ENCODE measurements around the gene KDM6A. TPM values are rescaled to one million over a fixed set of nuclear protein-coding genes. Genes with fewer than 3 reads are reported as not detected.
"Not testable (repeated sequence)": the region's sequence is repeated elsewhere in the genome, so short reads cannot be mapped to it uniquely, and the experiment has no call there.

The KDM6A gene
- total RNA-seq, 1 experiment from 2014 or later: 48.2 TPM

- H3K9me2 ChIP-seq (replicated peaks; ENCODE audit: insufficient read depth, low read length): no peaks in the 10 kb centered on the region
- no peaks in the 10 kb centered on the region for H3K9me3 ChIP-seq (ENCODE audit: low read length)
- no peaks in the 10 kb centered on the region for H4K20me1 ChIP-seq (ENCODE audit: insufficient read depth, low read depth, low read length)
- no peaks in the 10 kb centered on the region for H3K4me1 ChIP-seq (ENCODE audit: low read length)
- no peak overlapping the region for H3K9ac ChIP-seq (ENCODE audit: low read length)
- H3K4me2 ChIP-seq (ENCODE audit: low read depth, low read length, poor library complexity, severe bottlenecking): no peak overlapping the region
- no peaks in the 10 kb centered on the region for H3K27me3 ChIP-seq (ENCODE audit: low read length)
- no peak for DNase-seq
- H3K27ac ChIP-seq (ENCODE audit: low read length): no peak overlapping the region
- H3K4me3 ChIP-seq (ENCODE audit: low read length): no peak overlapping the region
- no peak overlapping the region for H2AFZ ChIP-seq (ENCODE audit: low read length)
- H3K79me2 ChIP-seq (ENCODE audit: low read length): peaks cover 57% of the 10 kb centered on the region
- peaks cover 10% of the 10 kb centered on the region; the same call in 1 of the 2 replicates for H3K36me3 ChIP-seq (ENCODE audit: insufficient read depth, low read length)
These were observed 163.2 kb downstream of the KDM6A start for GRCh38 chrX:45036161-45036560.

GRCh38 chrX:45040137-45040536, 167.1 kb downstream of the KDM6A start:
- not testable (repeated sequence) for H3K9ac ChIP-seq (ENCODE audit: low read length); H2AFZ ChIP-seq (ENCODE audit: low read length); H3K4me1 ChIP-seq (ENCODE audit: low read length); DNase-seq; H4K20me1 ChIP-seq (ENCODE audit: insufficient read depth, low read depth, low read length); H3K9me2 ChIP-seq (replicated peaks; ENCODE audit: insufficient read depth, low read length); H3K27ac ChIP-seq (ENCODE audit: low read length); H3K9me3 ChIP-seq (ENCODE audit: low read length); H3K27me3 ChIP-seq (ENCODE audit: low read length); H3K4me2 ChIP-seq (ENCODE audit: low read depth, low read length, poor library complexity, severe bottlenecking); H3K4me3 ChIP-seq (ENCODE audit: low read length)
- Histone ChIP-seq H3K36me3 (ENCODE audit: insufficient read depth, low read length) (peaks cover 10% of the 10 kb centered on the region; the same call in 1 of the 2 replicates), H3K79me2 (ENCODE audit: low read length) (peaks cover 32% of the 10 kb centered on the region)

- no peaks in the 10 kb centered on the region for H3K36me3 ChIP-seq (ENCODE audit: insufficient read depth, low read length)
- H3K4me1 ChIP-seq (ENCODE audit: low read length): no peaks in the 10 kb centered on the region
- H3K9me2 ChIP-seq (replicated peaks; ENCODE audit: insufficient read depth, low read length): no peaks in the 10 kb centered on the region
- no peak overlapping the region for H2AFZ ChIP-seq (ENCODE audit: low read length)
- H3K4me3 ChIP-seq (ENCODE audit: low read length): no peak overlapping the region
- H3K27ac ChIP-seq (ENCODE audit: low read length): no peak overlapping the region
- no peak overlapping the region for H3K4me2 ChIP-seq (ENCODE audit: low read depth, low read length, poor library complexity, severe bottlenecking)
- no peaks in the 10 kb centered on the region for H4K20me1 ChIP-seq (ENCODE audit: insufficient read depth, low read depth, low read length)
- no peaks in the 10 kb centered on the region for H3K9me3 ChIP-seq (ENCODE audit: low read length)
- no peaks in the 10 kb centered on the region for H3K27me3 ChIP-seq (ENCODE audit: low read length)
- peaks cover 56% of the 10 kb centered on the region for H3K79me2 ChIP-seq (ENCODE audit: low read length)
- no peak overlapping the region for H3K9ac ChIP-seq (ENCODE audit: low read length)
- no peak for DNase-seq
These were observed 173.4 kb downstream of the KDM6A start for GRCh38 chrX:45046417-45046816.

GRCh38 chrX:45050558-45050957, 177.6 kb downstream of the KDM6A start:
- Histone ChIP-seq H3K4me2 (ENCODE audit: low read depth, low read length, poor library complexity, severe bottlenecking) (no peak overlapping the region), H3K9me2 (replicated peaks; ENCODE audit: insufficient read depth, low read length) (no peaks in the 10 kb centered on the region), H3K79me2 (ENCODE audit: low read length) (peaks cover 66% of the 10 kb centered on the region), H2AFZ (ENCODE audit: low read length) (no peak overlapping the region), H3K9ac (ENCODE audit: low read length) (no peak overlapping the region), H3K4me1 (ENCODE audit: low read length) (peaks cover 1% of the 10 kb centered on the region; the same call in 1 of the 2 replicates), H4K20me1 (ENCODE audit: insufficient read depth, low read depth, low read length) (no peaks in the 10 kb centered on the region), H3K27ac (ENCODE audit: low read length) (no peak overlapping the region), H3K27me3 (ENCODE audit: low read length) (no peaks in the 10 kb centered on the region), H3K9me3 (ENCODE audit: low read length) (no peaks in the 10 kb centered on the region), H3K36me3 (ENCODE audit: insufficient read depth, low read length) (0 out of 2 replicates have a peak, but pooled peaks cover 4% of the 10 kb centered on the region), H3K4me3 (ENCODE audit: low read length) (no peak overlapping the region)
- no peak for DNase-seq

GRCh38 chrX:45056428-45057145, 183.6 kb downstream of the KDM6A start:
- Histone ChIP-seq H3K4me1 (ENCODE audit: low read length) (peaks cover 9% of the 10 kb centered on the region; the same call in 1 of the 2 replicates), H3K9me2 (replicated peaks; ENCODE audit: insufficient read depth, low read length) (no peaks in the 10 kb centered on the region), H3K4me3 (ENCODE audit: low read length) (no peak overlapping the region), H3K27me3 (ENCODE audit: low read length) (no peaks in the 10 kb centered on the region), H3K79me2 (ENCODE audit: low read length) (peaks cover 51% of the 10 kb centered on the region), H4K20me1 (ENCODE audit: insufficient read depth, low read depth, low read length) (no peaks in the 10 kb centered on the region), H3K27ac (ENCODE audit: low read length) (no peak overlapping the region), H3K36me3 (ENCODE audit: insufficient read depth, low read length) (peaks cover 23% of the 10 kb centered on the region; the same call in 1 of the 2 replicates), H3K9ac (ENCODE audit: low read length) (no peak overlapping the region), H3K4me2 (ENCODE audit: low read depth, low read length, poor library complexity, severe bottlenecking) (no peak overlapping the region), H2AFZ (ENCODE audit: low read length) (no peak overlapping the region), H3K9me3 (ENCODE audit: low read length) (no peaks in the 10 kb centered on the region)
- DNase-seq: no peak

- not testable (repeated sequence) for H3K9ac ChIP-seq (ENCODE audit: low read length); H3K4me3 ChIP-seq (ENCODE audit: low read length); DNase-seq; H3K27me3 ChIP-seq (ENCODE audit: low read length); H2AFZ ChIP-seq (ENCODE audit: low read length); H3K9me3 ChIP-seq (ENCODE audit: low read length); H3K4me1 ChIP-seq (ENCODE audit: low read length); H3K9me2 ChIP-seq (replicated peaks; ENCODE audit: insufficient read depth, low read length); H3K4me2 ChIP-seq (ENCODE audit: low read depth, low read length, poor library complexity, severe bottlenecking); H4K20me1 ChIP-seq (ENCODE audit: insufficient read depth, low read depth, low read length); H3K27ac ChIP-seq (ENCODE audit: low read length)
- Histone ChIP-seq H3K36me3 (ENCODE audit: insufficient read depth, low read length) (peaks cover 33% of the 10 kb centered on the region), H3K79me2 (ENCODE audit: low read length) (peaks cover 41% of the 10 kb centered on the region)
These were observed 186.9 kb downstream of the KDM6A start for GRCh38 chrX:45059906-45060305.

GRCh38 chrX:45063319-45064095, 190.5 kb downstream of the KDM6A start:
- no peak overlapping the region for H3K4me3 ChIP-seq (ENCODE audit: low read length)
- no peaks in the 10 kb centered on the region; the same call in 1 of the 2 replicates for H3K9me2 ChIP-seq (replicated peaks; ENCODE audit: insufficient read depth, low read length)
- H3K4me2 ChIP-seq (ENCODE audit: low read depth, low read length, poor library complexity, severe bottlenecking): no peak overlapping the region
- H2AFZ ChIP-seq (ENCODE audit: low read length): no peak overlapping the region
- no peaks in the 10 kb centered on the region for H3K27me3 ChIP-seq (ENCODE audit: low read length)
- no peaks in the 10 kb centered on the region for H3K9me3 ChIP-seq (ENCODE audit: low read length)
- H3K27ac ChIP-seq (ENCODE audit: low read length): no peak overlapping the region
- peaks cover 7% of the 10 kb centered on the region; the same call in 1 of the 2 replicates for H3K4me1 ChIP-seq (ENCODE audit: low read length)
- H4K20me1 ChIP-seq (ENCODE audit: insufficient read depth, low read depth, low read length): no peaks in the 10 kb centered on the region
- DNase-seq: no peak
- H3K9ac ChIP-seq (ENCODE audit: low read length): no peak overlapping the region
- H3K36me3 ChIP-seq (ENCODE audit: insufficient read depth, low read length): peaks cover 46% of the 10 kb centered on the region
- peaks cover 47% of the 10 kb centered on the region for H3K79me2 ChIP-seq (ENCODE audit: low read length)

- Histone ChIP-seq H3K4me2 (ENCODE audit: low read depth, low read length, poor library complexity, severe bottlenecking) (no peak overlapping the region), H3K4me1 (ENCODE audit: low read length) (peaks cover 17% of the 10 kb centered on the region), H3K79me2 (ENCODE audit: low read length) (peaks cover 61% of the 10 kb centered on the region), H3K9me2 (replicated peaks; ENCODE audit: insufficient read depth, low read length) (no peaks in the 10 kb centered on the region; the same call in 1 of the 2 replicates), H3K9me3 (ENCODE audit: low read length) (no peaks in the 10 kb centered on the region), H4K20me1 (ENCODE audit: insufficient read depth, low read depth, low read length) (no peaks in the 10 kb centered on the region), H3K27ac (ENCODE audit: low read length) (no peak overlapping the region), H3K36me3 (ENCODE audit: insufficient read depth, low read length) (peaks cover 22% of the 10 kb centered on the region; the same call in 1 of the 2 replicates), H3K4me3 (ENCODE audit: low read length) (no peak overlapping the region), H3K27me3 (ENCODE audit: low read length) (no peaks in the 10 kb centered on the region), H3K9ac (ENCODE audit: low read length) (no peak overlapping the region), H2AFZ (ENCODE audit: low read length) (no peak overlapping the region)
- no peak for DNase-seq
These were observed 195.6 kb downstream of the KDM6A start for GRCh38 chrX:45068569-45068968.
